H9 (cell line): ENCODE data around the gene AJUBA. TPM values are rescaled to one million over a fixed set of nuclear protein-coding genes. Genes with fewer than 3 reads are reported as not detected.

Experiments
- DNase-seq: peaks from one replicate; pipeline ENCODE4 v3.0.0-alpha.2; 2017
- H2AFZ ChIP-seq: one replicate; pipeline ENCODE4 v1.6.1; 2013; ENCODE audit warnings: mild to moderate bottlenecking, low read length, control low read depth, moderate library complexity
- H2AK5ac ChIP-seq: 2 replicates; pipeline ENCODE4 v1.6.1; 2013; ENCODE audit warnings: low read length, control low read depth, mixed read lengths; ENCODE audit not compliant: insufficient read length
- H2BK120ac ChIP-seq: one replicate; pipeline ENCODE4 v1.6.1; 2013; ENCODE audit warnings: low read depth, mild to moderate bottlenecking, low read length, control low read depth, inconsistent platforms; ENCODE audit not compliant: poor library complexity, severe bottlenecking
- H2BK12ac ChIP-seq: 2 replicates; pipeline ENCODE4 v1.6.1; 2013; ENCODE audit warnings: low read length, control low read depth, mixed read lengths, low read depth; ENCODE audit not compliant: insufficient read length
- H2BK15ac ChIP-seq: 2 replicates; pipeline ENCODE4 v1.6.1; 2013; ENCODE audit warnings: low read depth, low read length, control low read depth
- H2BK20ac ChIP-seq: one replicate; pipeline ENCODE4 v1.6.1; 2013; ENCODE audit warnings: low read depth, mild to moderate bottlenecking, low read length, control low read depth, inconsistent platforms; ENCODE audit not compliant: poor library complexity, severe bottlenecking
- H2BK5ac ChIP-seq: 2 replicates; pipeline ENCODE4 v1.6.1; 2013; ENCODE audit warnings: low read length, control low read depth, mixed read lengths; ENCODE audit not compliant: insufficient read length
- H3K14ac ChIP-seq: 2 replicates; pipeline ENCODE4 v1.6.1; 2013; ENCODE audit warnings: low read length, control low read depth; ENCODE audit not compliant: insufficient read depth
- H3K18ac ChIP-seq: 2 replicates; pipeline ENCODE4 v1.6.1; 2013; ENCODE audit warnings: low read depth, mild to moderate bottlenecking, mixed read lengths, low read length, control low read depth; ENCODE audit not compliant: insufficient read length
- H3K23ac ChIP-seq: 2 replicates; pipeline ENCODE4 v1.6.1; 2013; ENCODE audit warnings: low read length, control low read depth, mixed read lengths, low read depth; ENCODE audit not compliant: insufficient read length
- H3K23me2 ChIP-seq: 2 replicates; pipeline ENCODE4 v1.6.1; 2013; ENCODE audit warnings: low read depth, mild to moderate bottlenecking, mixed read lengths, low read length, control low read depth; ENCODE audit not compliant: insufficient read length, poor library complexity, severe bottlenecking
- H3K27ac ChIP-seq: 2 replicates; pipeline ENCODE4 v1.5.1; 2013; ENCODE audit warnings: low read length, control low read depth, mixed read lengths, low read depth; ENCODE audit not compliant: insufficient read length
- H3K27me3 ChIP-seq: 2 replicates; pipeline ENCODE4 v1.6.1; 2013; ENCODE audit warnings: low read length, control low read depth, inconsistent platforms; ENCODE audit not compliant: insufficient read depth
- H3K4ac ChIP-seq: 2 replicates; pipeline ENCODE4 v1.6.1; 2013; ENCODE audit warnings: low read depth, mild to moderate bottlenecking, control low read depth, inconsistent platforms, low read length, moderate library complexity
- H3K4me1 ChIP-seq: 2 replicates; pipeline ENCODE4 v1.6.1; 2013; ENCODE audit warnings: low read length, control low read depth, inconsistent platforms; ENCODE audit not compliant: insufficient read depth
- H3K4me2 ChIP-seq: 2 replicates; pipeline ENCODE4 v1.6.1; 2013; ENCODE audit warnings: low read length, control low read depth, mixed read lengths; ENCODE audit not compliant: insufficient read length, insufficient read depth
- H3K56ac ChIP-seq: 2 replicates; pipeline ENCODE4 v1.6.1; 2013; ENCODE audit warnings: low read depth, mild to moderate bottlenecking, mixed read lengths, low read length, control low read depth; ENCODE audit not compliant: insufficient read length
- H3K79me1 ChIP-seq: 2 replicates; pipeline ENCODE4 v1.6.1; 2013; ENCODE audit warnings: low read depth, mild to moderate bottlenecking, moderate library complexity, low read length, control low read depth, inconsistent platforms; ENCODE audit not compliant: insufficient read depth, poor library complexity, severe bottlenecking
- H3K79me2 ChIP-seq: 2 replicates; pipeline ENCODE4 v1.6.1; 2013; ENCODE audit warnings: low read length, control low read depth, inconsistent platforms; ENCODE audit not compliant: insufficient read depth
- H3K9ac ChIP-seq: 2 replicates; pipeline ENCODE4 v1.6.1; 2013; ENCODE audit warnings: low read length, control low read depth, mixed read lengths; ENCODE audit not compliant: insufficient read length; ENCODE audit errors: extremely low read depth
- H3K9me3 ChIP-seq: one replicate; pipeline ENCODE4 v1.6.1; 2013; ENCODE audit warnings: low read depth, low read length, inconsistent platforms; ENCODE audit not compliant: control insufficient read depth
- H3T11ph ChIP-seq: one replicate; pipeline ENCODE4 v1.6.1; 2013; ENCODE audit warnings: mild to moderate bottlenecking, low read length, control low read depth, inconsistent platforms
- H4K20me1 ChIP-seq: one replicate; pipeline ENCODE4 v1.6.1; 2013; ENCODE audit not compliant: control insufficient read depth, insufficient read length, insufficient read depth
- H4K5ac ChIP-seq: 2 replicates; pipeline ENCODE4 v1.6.1; 2013; ENCODE audit warnings: low read depth, mild to moderate bottlenecking, mixed read lengths, low read length, control low read depth; ENCODE audit not compliant: insufficient read length
- H4K8ac ChIP-seq: replicated peaks from 2 replicates; pipeline ENCODE4 v1.6.1; 2013; ENCODE audit warnings: low read length, control low read depth, mixed read lengths, low read depth; ENCODE audit not compliant: insufficient read length
- H4K91ac ChIP-seq: 2 replicates; pipeline ENCODE4 v1.6.1; 2013; ENCODE audit warnings: low read depth, mild to moderate bottlenecking, moderate library complexity, mixed read lengths, low read length, control low read depth; ENCODE audit not compliant: insufficient read length
- H3K27ac Mint-ChIP-seq, 3 experiments: 2 replicates in 2 of 3; 3 replicates in 1 of 3; pipeline ENCODE4 v1.8.0; 2020 to 2021; ENCODE audit warnings: mixed read lengths in 3 of 3, mild to moderate bottlenecking in 1 of 3, moderate library complexity in 1 of 3
- H3K27me3 Mint-ChIP-seq: 2 replicates; pipeline ENCODE4 v1.8.0; 2021; ENCODE audit warnings: low read depth, mild to moderate bottlenecking, moderate library complexity, mixed read lengths
- H3K36me3 Mint-ChIP-seq, 3 experiments: 2 replicates in 2 of 3; 3 replicates in 1 of 3; pipeline ENCODE4 v1.8.0; 2020 to 2021; ENCODE audit warnings: low read depth in 3 of 3, mixed read lengths in 3 of 3; ENCODE audit not compliant: insufficient read depth in 1 of 3
- H3K4me1 Mint-ChIP-seq, 2 experiments: 2 replicates each; pipeline ENCODE4 v1.8.0; 2020; ENCODE audit warnings: mixed read lengths in 2 of 2
- H3K4me3 Mint-ChIP-seq, 2 experiments: 2 replicates in 1 of 2; 3 replicates in 1 of 2; pipeline ENCODE4 v1.8.0; 2020 to 2021; ENCODE audit warnings: mild to moderate bottlenecking in 2 of 2, mixed read lengths in 2 of 2, moderate library complexity in 1 of 2
- H3K9me3 Mint-ChIP-seq, 2 experiments: 2 replicates in 1 of 2; 3 replicates in 1 of 2; pipeline ENCODE4 v1.8.0; 2020; ENCODE audit warnings: mild to moderate bottlenecking in 2 of 2, mixed read lengths in 2 of 2, moderate library complexity in 1 of 2
- WGBS: extraction: QIAGEN DNeasy Blood & Tissue Kit; methylation state at CpG from one replicate; pipeline ENCODE4 v1.1.7; 2013; ENCODE audit warnings: missing lambda C conversion rate, low lambda C conversion rate, mixed read lengths; ENCODE audit not compliant: insufficient read length; ENCODE audit errors: extremely low coverage; 5-methylcytosine and 5-hydroxymethylcytosine counted together
- total RNA-seq: library from RNA; stranded (reverse); gene quantifications from 2 replicates; pipeline ENCODE4 v1.2.1, GENCODE V29; 2021
- TF ChIP-seq, protein P1 (sequence below): fragments of 200-600 bp; sonication (generic); conservative IDR thresholded peaks from 3 replicates; pipeline ENCODE4 v1.8.0; 2021; ENCODE audit warnings: antibody characterized with exemption, mild to moderate bottlenecking

AJUBA gene
- total RNA-seq, 1 experiment from 2014 or later = 44.9 TPM

DNA sequence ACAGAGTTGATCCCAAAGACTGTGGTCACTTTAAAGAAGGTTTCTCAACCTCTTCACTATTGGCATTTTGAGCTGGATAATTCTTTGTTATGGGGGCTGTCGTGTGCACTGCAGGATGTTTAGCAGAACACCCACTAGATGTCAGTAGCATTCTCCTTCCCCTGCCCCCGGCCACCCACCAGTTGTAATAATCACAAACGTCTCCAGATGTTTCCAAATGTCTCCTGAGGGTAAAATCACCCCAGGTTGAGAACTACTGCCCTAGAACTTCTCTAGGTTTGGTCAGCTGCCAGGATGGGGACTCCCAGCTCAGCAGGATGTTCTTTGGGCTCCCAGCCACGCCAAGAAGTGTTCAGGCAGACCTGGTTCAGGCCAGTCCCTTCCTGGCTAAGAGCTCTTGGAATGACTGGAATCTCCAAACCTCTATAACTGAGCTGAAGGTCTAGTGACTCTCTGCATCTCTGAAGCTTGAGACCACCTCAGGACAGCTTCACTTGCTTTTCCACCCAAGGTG lies 12.5 kb upstream of the AJUBA start:
- Histone ChIP-seq H3K79me2 (no peaks in the 10 kb centered on the region), H2BK20ac (no peak overlapping the region), H3K4me2 (no peak overlapping the region), H2BK12ac (no peak overlapping the region), H3K23ac (no peak overlapping the region), H3K23me2 (no peaks in the 10 kb centered on the region), H3K9me3 (no peaks in the 10 kb centered on the region), H3K14ac (no peak overlapping the region), H2BK120ac (no peak overlapping the region), H3K56ac (no peak overlapping the region), H2AFZ (peak overlapping the region; percentile 51), H3K27ac (no peak overlapping the region), H4K91ac (no peak overlapping the region), H3K27me3 (no peaks in the 10 kb centered on the region), H4K5ac (no peak overlapping the region), H2BK15ac (no peak overlapping the region), H2BK5ac (no peak overlapping the region), H3K18ac (no peak overlapping the region), H4K8ac (no peak overlapping the region), H3K4me1 (peaks cover 5% of the 10 kb centered on the region; the same call in 1 of the 2 replicates), H3K4ac (no peak overlapping the region), H2AK5ac (no peak overlapping the region), H3K79me1 (no peaks in the 10 kb centered on the region), H3T11ph (no peak overlapping the region), H4K20me1 (no peaks in the 10 kb centered on the region), H3K9ac (no peak overlapping the region)
- TF ChIP-seq, protein P1, sequence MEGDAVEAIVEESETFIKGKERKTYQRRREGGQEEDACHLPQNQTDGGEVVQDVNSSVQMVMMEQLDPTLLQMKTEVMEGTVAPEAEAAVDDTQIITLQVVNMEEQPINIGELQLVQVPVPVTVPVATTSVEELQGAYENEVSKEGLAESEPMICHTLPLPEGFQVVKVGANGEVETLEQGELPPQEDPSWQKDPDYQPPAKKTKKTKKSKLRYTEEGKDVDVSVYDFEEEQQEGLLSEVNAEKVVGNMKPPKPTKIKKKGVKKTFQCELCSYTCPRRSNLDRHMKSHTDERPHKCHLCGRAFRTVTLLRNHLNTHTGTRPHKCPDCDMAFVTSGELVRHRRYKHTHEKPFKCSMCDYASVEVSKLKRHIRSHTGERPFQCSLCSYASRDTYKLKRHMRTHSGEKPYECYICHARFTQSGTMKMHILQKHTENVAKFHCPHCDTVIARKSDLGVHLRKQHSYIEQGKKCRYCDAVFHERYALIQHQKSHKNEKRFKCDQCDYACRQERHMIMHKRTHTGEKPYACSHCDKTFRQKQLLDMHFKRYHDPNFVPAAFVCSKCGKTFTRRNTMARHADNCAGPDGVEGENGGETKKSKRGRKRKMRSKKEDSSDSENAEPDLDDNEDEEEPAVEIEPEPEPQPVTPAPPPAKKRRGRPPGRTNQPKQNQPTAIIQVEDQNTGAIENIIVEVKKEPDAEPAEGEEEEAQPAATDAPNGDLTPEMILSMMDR = peak; percentile 68
- peak; percentile 52 for DNase-seq
- Mint-ChIP-seq H3K9me3 (no peaks in the 10 kb centered on the region), H3K4me1 (peaks cover 7 to 8% of the 10 kb centered on the region in 2 experiments), H3K4me3 (no peak overlapping the region), H3K36me3 (peaks cover 0 to 3% (median 0%) of the 10 kb centered on the region in 3 experiments; a peak in 1 of 7 replicates), H3K27ac (peak overlapping the region in 2 of 3 experiments; percentile 93; a peak in 5 of 7 replicates), H3K27me3 (no peaks in the 10 kb centered on the region)
- WGBS = no CpG with 5 or more reads among the region's 4 CpGs
